ENCODE measurements around the gene PLA2G2F.

The PLA2G2F gene

DNA sequence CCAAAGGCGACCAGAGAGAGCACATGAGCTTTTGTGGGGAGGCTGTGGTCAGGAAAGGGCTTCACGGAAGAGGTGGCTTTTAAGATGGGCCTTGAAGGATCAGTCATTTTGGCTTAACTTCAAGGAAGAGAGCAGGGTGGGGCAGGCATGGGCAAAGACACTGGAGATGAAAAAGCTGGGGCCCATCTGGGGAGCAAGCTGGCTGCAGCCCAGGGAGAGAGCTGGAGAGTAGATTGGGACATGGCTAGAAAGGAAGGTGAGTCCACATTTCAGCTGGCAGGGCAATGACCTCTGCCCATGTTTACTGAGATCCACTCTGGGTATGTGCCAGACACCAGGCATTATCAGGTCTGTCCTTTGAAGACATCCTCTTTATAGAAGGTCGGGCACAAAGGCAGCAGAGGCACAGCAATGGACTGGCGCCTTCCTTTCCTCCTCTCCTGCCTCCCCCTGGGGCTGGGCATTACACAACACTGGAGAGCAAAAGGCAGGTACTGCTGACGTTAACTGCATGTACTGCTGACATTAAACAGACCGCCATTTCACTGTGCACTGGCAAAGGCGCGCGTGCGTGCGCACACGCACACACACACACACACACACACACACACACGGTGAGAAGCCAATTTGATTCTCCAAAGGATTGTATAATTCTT is 44.6 kb downstream of the PLA2G2F start:
- TF ChIP-seq, protein P1, sequence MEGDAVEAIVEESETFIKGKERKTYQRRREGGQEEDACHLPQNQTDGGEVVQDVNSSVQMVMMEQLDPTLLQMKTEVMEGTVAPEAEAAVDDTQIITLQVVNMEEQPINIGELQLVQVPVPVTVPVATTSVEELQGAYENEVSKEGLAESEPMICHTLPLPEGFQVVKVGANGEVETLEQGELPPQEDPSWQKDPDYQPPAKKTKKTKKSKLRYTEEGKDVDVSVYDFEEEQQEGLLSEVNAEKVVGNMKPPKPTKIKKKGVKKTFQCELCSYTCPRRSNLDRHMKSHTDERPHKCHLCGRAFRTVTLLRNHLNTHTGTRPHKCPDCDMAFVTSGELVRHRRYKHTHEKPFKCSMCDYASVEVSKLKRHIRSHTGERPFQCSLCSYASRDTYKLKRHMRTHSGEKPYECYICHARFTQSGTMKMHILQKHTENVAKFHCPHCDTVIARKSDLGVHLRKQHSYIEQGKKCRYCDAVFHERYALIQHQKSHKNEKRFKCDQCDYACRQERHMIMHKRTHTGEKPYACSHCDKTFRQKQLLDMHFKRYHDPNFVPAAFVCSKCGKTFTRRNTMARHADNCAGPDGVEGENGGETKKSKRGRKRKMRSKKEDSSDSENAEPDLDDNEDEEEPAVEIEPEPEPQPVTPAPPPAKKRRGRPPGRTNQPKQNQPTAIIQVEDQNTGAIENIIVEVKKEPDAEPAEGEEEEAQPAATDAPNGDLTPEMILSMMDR (conservative IDR thresholded peaks at IDR 0.05; ENCODE audit: control insufficient read depth, insufficient read depth, low read depth, low read length): no peak
- DNase-seq (ENCODE audit: low read depth): no peak

DNA sequence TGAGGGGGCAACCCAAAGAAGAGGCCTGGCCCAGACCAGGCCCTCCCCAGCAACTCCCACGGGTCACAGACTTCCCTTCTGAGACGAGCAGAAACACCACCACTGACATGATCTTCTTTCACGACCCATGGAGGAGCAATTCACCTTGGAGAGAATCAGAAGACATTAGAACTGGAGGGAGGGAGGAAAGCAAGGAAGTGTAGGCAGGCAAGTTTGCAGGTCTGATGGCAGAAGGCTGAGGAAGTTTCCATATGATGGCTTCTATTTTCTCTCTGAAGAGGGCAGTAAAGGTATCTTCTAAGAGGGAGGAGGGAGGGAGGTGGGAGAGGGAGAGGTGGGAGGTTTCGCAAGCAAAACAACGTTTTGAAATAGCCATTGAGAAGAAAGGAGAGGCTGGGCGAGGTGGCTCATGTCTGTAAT is 45.4 kb downstream of the PLA2G2F start:
- peak; percentile 9 for DNase-seq (ENCODE audit: low read depth)
- H3K4me3 ChIP-seq (ENCODE audit: control insufficient read depth, low read depth, low read length): no peak overlapping the region
- TF ChIP-seq, protein P1 (conservative IDR thresholded peaks at IDR 0.05; ENCODE audit: control insufficient read depth, insufficient read depth, low read depth, low read length): no peak

More for the DNA sequence above, 44.6 kb downstream of the PLA2G2F start:
- H3K4me3 ChIP-seq (ENCODE audit: control insufficient read depth, low read depth, low read length): no peak overlapping the region

- no peak for DNase-seq (ENCODE audit: low read depth)
- no peak overlapping the region for H3K4me3 ChIP-seq (ENCODE audit: control insufficient read depth, low read depth, low read length)
- TF ChIP-seq, protein P1 (conservative IDR thresholded peaks at IDR 0.05; ENCODE audit: control insufficient read depth, insufficient read depth, low read depth, low read length): no peak
Observed at GRCh38 chr1:20184997-20185833, 46.1 kb downstream of the PLA2G2F start.

DNA sequence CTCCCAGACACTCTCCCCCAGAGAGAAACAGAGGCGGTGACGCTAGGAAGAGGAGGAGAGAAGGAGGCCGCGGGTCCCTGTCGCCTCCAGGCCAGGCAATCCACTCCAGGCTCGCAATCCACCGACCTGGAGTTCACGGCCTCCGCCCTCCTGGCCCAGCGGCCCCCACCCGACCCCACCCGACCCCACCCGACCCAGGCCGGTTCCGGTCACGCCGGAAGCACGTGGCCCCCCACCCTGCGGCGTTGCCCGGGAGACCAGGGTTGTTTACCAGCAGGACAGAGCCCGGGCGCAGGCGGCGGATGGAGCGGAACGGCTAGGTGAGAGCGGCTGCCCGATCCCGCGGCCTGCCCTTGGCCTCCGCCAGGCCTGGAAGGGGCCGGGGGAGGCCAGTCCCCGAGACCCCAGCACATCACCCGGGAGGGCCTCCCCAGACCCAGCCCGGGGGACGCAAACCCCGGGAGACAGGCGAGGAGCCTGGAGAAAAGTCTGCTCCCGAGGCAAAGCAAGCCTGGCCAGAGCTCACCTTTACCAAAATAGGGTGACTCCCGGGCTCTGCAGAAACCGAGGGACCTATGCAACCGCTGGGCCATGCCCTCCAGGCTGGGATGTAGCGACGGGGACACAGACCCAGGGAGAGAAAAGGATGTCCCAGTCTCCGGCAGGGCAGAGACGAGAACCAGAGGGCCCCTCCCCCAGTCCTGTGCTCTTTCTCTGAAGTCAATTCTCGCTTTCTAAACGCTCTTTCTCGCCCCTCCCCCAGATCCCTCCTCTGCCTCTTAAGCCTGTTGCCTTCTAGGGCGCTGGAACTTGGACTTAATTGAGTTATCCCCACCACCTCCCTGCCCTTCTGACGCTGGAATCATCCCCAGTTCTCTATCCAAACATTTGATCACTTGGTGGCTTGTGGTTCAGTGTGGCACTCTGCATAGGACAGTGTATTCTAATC is 47.0 kb downstream of the PLA2G2F start, which contains the start of the genes PLA2G2C and UBXN10:
Gene PLA2G2C, minus strand, starts transcription at position 685 of the 949 bp plus-strand sequence. CDS start 9,155 bp downstream, outside the sequence.
Gene UBXN10, plus strand, starts transcription at position 263 of the 949 bp plus-strand sequence. CDS start 4,466 bp downstream, outside the sequence.
- TF ChIP-seq, protein P1 (conservative IDR thresholded peaks at IDR 0.05; ENCODE audit: control insufficient read depth, insufficient read depth, low read depth, low read length): no peak
- H3K4me3 ChIP-seq (ENCODE audit: control insufficient read depth, low read depth, low read length): no peak within 1 kb of the TSS
- DNase-seq (ENCODE audit: low read depth): no peak

- DNase-seq (ENCODE audit: low read depth): no peak
- TF ChIP-seq, protein P1 (conservative IDR thresholded peaks at IDR 0.05; ENCODE audit: control insufficient read depth, insufficient read depth, low read depth, low read length): no peak
- H3K4me3 ChIP-seq (ENCODE audit: control insufficient read depth, low read depth, low read length): no peak overlapping the region
Observed at GRCh38 chr1:20187103-20187812, 48.1 kb downstream of the PLA2G2F start.
